ENCODE data around the gene NCOA5.

Gene NCOA5

DNA sequence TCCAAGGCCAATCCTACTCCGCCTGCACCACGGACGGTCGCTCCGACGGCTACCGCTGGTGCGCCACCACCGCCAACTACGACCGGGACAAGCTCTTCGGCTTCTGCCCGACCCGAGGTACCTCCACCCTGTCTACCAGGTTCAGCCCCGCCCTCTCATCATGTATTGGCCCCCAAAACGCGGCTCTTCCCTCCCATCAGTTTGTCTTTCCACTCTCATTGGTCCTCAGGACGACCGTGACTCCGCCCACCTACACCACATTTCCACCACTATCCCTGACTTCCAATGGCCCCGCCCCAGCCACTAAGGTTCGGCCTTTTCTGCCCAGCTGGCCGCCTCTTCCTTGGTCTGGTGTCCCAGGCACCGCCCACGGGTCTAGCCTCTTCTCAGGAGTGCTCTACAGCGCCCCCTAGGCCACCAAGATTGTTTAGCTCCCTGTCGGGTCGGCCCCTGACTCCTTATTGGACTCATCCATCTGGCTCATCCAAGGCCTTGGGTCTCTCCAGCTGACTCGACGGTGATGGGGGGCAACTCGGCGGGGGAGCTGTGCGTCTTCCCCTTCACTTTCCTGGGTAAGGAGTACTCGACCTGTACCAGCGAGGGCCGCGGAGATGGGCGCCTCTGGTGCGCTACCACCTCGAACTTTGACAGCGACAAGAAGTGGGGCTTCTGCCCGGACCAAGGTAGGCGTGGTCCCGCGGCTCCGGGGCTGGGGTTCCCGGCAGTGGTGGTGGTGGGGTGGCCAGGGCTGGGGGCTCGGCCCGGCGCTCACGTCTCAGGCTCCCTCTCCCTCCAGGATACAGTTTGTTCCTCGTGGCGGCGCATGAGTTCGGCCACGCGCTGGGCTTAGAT is 77.9 kb downstream of the NCOA5 start:
- no peak for FAIRE-seq
